OCI-LY1 (cell line): ENCODE measurements around the gene PHF2.

Experiments used
- H2AFZ ChIP-seq: fragments of 200-600 bp; sonication (generic), shearing (Covaris generic); 2 replicates; pipeline ENCODE4 v1.6.0; 2014; ENCODE audit warnings: antibody characterized with exemption, mild to moderate bottlenecking, low read length
- H3F3A ChIP-seq: fragments of 200-600 bp; sonication (generic), shearing (Covaris generic); 2 replicates; pipeline ENCODE4 v1.6.0; 2014; ENCODE audit warnings: mild to moderate bottlenecking, antibody characterized with exemption, low read length, moderate library complexity; ENCODE audit not compliant: insufficient read depth
- H3K27ac ChIP-seq: fragments of 200-600 bp; sonication (generic); 2 replicates; pipeline ENCODE4 v1.5.1; 2014; ENCODE audit warnings: low read length, mixed run types, mild to moderate bottlenecking, low read depth; ENCODE audit not compliant: poor library complexity, severe bottlenecking
- H3K27me3 ChIP-seq: fragments of 200-600 bp; sonication (generic); 2 replicates; pipeline ENCODE4 v1.6.0; 2014; ENCODE audit warnings: antibody characterized with exemption, mild to moderate bottlenecking, low read length, moderate library complexity; ENCODE audit not compliant: insufficient read depth
- H3K36me3 ChIP-seq: fragments of 200-600 bp; sonication (generic); 2 replicates; pipeline ENCODE4 v1.6.1; 2014; ENCODE audit warnings: mild to moderate bottlenecking, antibody characterized with exemption, low read length, moderate library complexity, mixed read lengths; ENCODE audit not compliant: insufficient read depth
- H3K4me1 ChIP-seq: fragments of 200-600 bp; sonication (generic); 2 replicates; pipeline ENCODE4 v1.5.1; 2014; ENCODE audit warnings: mild to moderate bottlenecking, low read length, moderate library complexity; ENCODE audit not compliant: insufficient read depth, severe bottlenecking
- H3K4me2 ChIP-seq: fragments of 200-600 bp; sonication (generic), shearing (Covaris generic); 2 replicates; pipeline ENCODE4 v1.6.1; 2014; ENCODE audit warnings: low read length
- H3K4me3 ChIP-seq: fragments of 200-600 bp; sonication (generic); 2 replicates; pipeline ENCODE4 v1.5.1; 2014; ENCODE audit warnings: low read length, low read depth, mild to moderate bottlenecking, mixed read lengths; ENCODE audit not compliant: poor library complexity, severe bottlenecking
- H3K79me2 ChIP-seq: fragments of 200-600 bp; shearing (Covaris generic); 2 replicates; pipeline ENCODE4 v1.6.1; 2016; ENCODE audit warnings: mixed run types, low read length, mixed read lengths; ENCODE audit not compliant: insufficient read depth
- H3K9ac ChIP-seq: fragments of 200-600 bp; sonication (generic), shearing (Covaris generic); 2 replicates; pipeline ENCODE4 v1.6.1; 2014; ENCODE audit warnings: mild to moderate bottlenecking, low read length, mixed read lengths
- H3K9me2 ChIP-seq: fragments of 200-600 bp; sonication (generic), shearing (Covaris generic); 2 replicates; pipeline ENCODE4 v1.6.1; 2014; ENCODE audit warnings: low read depth, mild to moderate bottlenecking, low read length, mixed read lengths
- H3K9me3 ChIP-seq: fragments of 200-600 bp; shearing (Covaris generic); 2 replicates; pipeline ENCODE4 v1.6.1; 2014; ENCODE audit warnings: low read length, mixed read lengths
- H4K20me1 ChIP-seq: fragments of 200-600 bp; sonication (generic), shearing (Covaris generic); 2 replicates; pipeline ENCODE4 v1.6.0; 2016; ENCODE audit warnings: mild to moderate bottlenecking, low read length; ENCODE audit not compliant: insufficient read depth
- EZH2 ChIP-seq: fragments of 200-600 bp; sonication (generic), shearing (Covaris generic); IDR thresholded peaks from 2 replicates; pipeline ENCODE4 v1.8.0; 2017; ENCODE audit warnings: borderline replicate concordance, mixed run types, mild to moderate bottlenecking, antibody characterized with exemption, low read length, moderate library complexity, mixed read lengths
- TF ChIP-seq, protein P1 (sequence below): fragments of 200-600 bp; sonication (generic), shearing (Covaris generic); IDR thresholded peaks from 2 replicates; pipeline ENCODE4 v1.5.1; 2017; ENCODE audit warnings: mild to moderate bottlenecking, antibody characterized with exemption, low read length, moderate library complexity, mixed read lengths

PHF2 gene

DNA sequence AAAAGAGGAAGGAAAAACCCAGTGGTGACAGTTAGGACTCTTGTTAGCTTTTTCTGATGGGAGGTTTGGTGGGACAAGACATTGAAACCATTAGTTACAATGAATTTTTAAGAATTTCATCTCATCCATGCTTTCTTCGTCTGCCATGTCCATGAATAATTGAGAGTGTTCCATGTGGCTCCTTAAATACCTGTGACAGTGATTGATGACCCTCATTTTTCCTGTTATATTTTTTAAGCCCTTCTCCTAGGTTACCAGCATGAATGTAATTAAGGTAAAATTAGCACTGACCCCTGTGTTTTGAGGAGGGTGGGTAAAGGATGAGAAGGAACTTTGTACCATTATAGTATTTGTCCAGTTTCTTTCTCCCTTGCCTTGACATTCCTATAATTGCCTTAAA lies 23.5 kb upstream of the PHF2 start:
- Histone ChIP-seq H3K36me3 (peaks cover 84% of the 10 kb centered on the region), H3K4me3 (no peak overlapping the region), H3K9ac (no peak overlapping the region), H3F3A (no peaks in the 10 kb centered on the region), H3K4me1 (no peaks in the 10 kb centered on the region), H3K4me2 (no peak overlapping the region), H3K79me2 (no peaks in the 10 kb centered on the region), H2AFZ (no peak overlapping the region), H3K9me3 (no peaks in the 10 kb centered on the region), H3K27me3 (no peaks in the 10 kb centered on the region), H3K27ac (no peak overlapping the region), H3K9me2 (no peaks in the 10 kb centered on the region), H4K20me1 (no peaks in the 10 kb centered on the region)
- TF ChIP-seq, protein P1, sequence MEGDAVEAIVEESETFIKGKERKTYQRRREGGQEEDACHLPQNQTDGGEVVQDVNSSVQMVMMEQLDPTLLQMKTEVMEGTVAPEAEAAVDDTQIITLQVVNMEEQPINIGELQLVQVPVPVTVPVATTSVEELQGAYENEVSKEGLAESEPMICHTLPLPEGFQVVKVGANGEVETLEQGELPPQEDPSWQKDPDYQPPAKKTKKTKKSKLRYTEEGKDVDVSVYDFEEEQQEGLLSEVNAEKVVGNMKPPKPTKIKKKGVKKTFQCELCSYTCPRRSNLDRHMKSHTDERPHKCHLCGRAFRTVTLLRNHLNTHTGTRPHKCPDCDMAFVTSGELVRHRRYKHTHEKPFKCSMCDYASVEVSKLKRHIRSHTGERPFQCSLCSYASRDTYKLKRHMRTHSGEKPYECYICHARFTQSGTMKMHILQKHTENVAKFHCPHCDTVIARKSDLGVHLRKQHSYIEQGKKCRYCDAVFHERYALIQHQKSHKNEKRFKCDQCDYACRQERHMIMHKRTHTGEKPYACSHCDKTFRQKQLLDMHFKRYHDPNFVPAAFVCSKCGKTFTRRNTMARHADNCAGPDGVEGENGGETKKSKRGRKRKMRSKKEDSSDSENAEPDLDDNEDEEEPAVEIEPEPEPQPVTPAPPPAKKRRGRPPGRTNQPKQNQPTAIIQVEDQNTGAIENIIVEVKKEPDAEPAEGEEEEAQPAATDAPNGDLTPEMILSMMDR, result no peak
- TF ChIP-seq EZH2, result no peak

DNA sequence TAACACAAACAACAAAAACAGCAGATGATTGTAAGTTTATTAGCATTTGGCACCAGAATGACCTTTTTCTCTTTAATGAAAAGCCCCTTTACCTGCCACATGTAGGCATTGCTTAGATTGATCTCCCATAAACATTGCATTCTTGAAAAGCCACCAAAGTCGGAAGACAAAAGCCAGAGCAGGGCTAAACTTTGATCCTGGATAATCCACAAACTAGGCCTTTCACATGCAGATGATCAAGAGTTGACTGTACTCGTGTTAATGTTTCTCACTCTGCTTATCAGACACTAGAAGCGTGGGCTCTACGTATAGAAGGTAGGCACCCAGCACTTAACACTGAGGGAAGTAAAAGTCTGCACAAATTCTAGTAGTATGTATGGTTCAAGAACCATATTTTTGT lies 21.0 kb upstream of the PHF2 start:
- no peak for TF ChIP-seq EZH2
- TF ChIP-seq, protein P1, result no peak
- H3K9ac ChIP-seq, result no peak overlapping the region
- no peaks in the 10 kb centered on the region for H3F3A ChIP-seq
- H3K79me2 ChIP-seq, result no peaks in the 10 kb centered on the region
- no peak overlapping the region for H2AFZ ChIP-seq
- peaks cover 90% of the 10 kb centered on the region for H3K36me3 ChIP-seq
- no peaks in the 10 kb centered on the region for H3K9me3 ChIP-seq
- no peak overlapping the region for H3K4me3 ChIP-seq
- no peaks in the 10 kb centered on the region for H4K20me1 ChIP-seq
- H3K9me2 ChIP-seq, result no peaks in the 10 kb centered on the region
- H3K27ac ChIP-seq, result no peak overlapping the region
- no peak overlapping the region for H3K4me2 ChIP-seq
- H3K4me1 ChIP-seq, result no peaks in the 10 kb centered on the region
- no peaks in the 10 kb centered on the region for H3K27me3 ChIP-seq

DNA sequence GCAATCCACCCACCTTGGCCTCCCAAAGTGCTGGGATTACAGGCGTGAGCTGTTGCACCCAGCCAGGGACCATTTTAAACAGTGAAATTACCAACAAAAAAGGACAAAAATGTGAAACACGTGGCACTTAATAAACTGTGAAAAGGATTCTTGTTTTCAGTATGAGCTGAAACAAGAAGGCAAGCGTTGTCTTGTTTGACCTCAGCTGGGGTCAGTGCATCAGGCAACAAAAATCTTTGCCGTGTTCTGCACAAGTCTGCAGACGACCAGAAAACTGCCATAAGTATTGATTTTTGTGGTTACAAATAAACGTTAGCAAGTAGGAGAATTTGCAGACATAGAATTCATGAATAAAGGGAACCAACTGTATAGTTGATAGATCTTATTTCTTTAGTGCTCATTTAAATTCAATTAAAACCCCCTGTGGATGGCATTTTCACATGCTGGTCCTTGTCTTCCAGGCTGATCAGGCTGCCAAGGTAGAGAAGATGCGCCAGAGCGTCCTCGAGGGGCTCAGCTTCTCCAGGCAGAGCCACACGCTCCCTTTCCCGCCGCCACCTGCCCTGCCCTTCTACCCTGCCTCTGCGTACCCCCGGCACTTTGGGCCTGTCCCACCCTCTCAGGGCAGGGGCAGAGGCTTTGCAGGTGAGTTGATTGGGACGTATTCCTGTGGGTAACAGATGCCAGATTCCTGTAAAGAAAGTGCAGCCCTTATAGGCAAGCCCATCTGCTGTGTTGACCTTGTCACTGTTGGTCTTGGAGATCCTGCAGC lies 18.8 kb upstream of the PHF2 start:
- H4K20me1 ChIP-seq, result no peaks in the 10 kb centered on the region
- H3K9ac ChIP-seq, result no peak overlapping the region
- no peaks in the 10 kb centered on the region for H3F3A ChIP-seq
- H3K4me3 ChIP-seq, result no peak overlapping the region
- no peak for TF ChIP-seq EZH2
- TF ChIP-seq, protein P1, result no peak
- no peaks in the 10 kb centered on the region for H3K79me2 ChIP-seq
- H3K4me1 ChIP-seq, result no peaks in the 10 kb centered on the region
- H2AFZ ChIP-seq, result no peak overlapping the region
- no peak overlapping the region for H3K27ac ChIP-seq
- H3K36me3 ChIP-seq, result peaks cover 86% of the 10 kb centered on the region
- H3K27me3 ChIP-seq, result no peaks in the 10 kb centered on the region
- no peak overlapping the region for H3K4me2 ChIP-seq
- H3K9me2 ChIP-seq, result no peaks in the 10 kb centered on the region
- no peaks in the 10 kb centered on the region for H3K9me3 ChIP-seq
